Right kidney (tissue), 1 donor: ENCODE data around the gene SCYGR1.
"Not testable (repeated sequence)": the region's sequence is repeated elsewhere in the genome, so short reads cannot be mapped to it uniquely, and the experiment has no call there.

Experiments
- DNase-seq: peaks from one replicate; pipeline ENCODE4 v3.0.0-alpha.2; 2016

Gene SCYGR1

GRCh38 chr2:227402959-227403358 is 15.2 kb upstream of the SCYGR1 start:
- DNase-seq, result no peak

DNA sequence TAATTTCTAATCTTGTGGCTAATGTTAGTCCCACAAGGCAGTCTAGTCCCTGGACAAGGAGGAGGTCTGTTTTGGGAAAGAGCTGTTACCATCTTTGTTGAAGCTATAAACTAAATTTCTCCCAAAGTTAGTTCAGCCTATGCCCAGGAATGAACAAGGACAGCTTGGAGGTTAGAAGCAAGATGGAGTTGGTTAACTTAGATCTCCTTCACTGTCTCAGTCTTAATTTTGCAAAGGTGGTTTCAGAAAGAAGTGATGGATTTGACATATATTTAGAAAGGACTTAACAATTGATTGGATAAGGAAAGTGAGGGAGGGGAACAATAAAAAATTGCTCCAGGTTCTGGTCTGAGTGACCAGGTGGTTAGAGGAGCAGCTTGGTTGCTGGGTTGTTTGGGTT is 14.6 kb upstream of the SCYGR1 start:
- DNase-seq, result no peak

DNA sequence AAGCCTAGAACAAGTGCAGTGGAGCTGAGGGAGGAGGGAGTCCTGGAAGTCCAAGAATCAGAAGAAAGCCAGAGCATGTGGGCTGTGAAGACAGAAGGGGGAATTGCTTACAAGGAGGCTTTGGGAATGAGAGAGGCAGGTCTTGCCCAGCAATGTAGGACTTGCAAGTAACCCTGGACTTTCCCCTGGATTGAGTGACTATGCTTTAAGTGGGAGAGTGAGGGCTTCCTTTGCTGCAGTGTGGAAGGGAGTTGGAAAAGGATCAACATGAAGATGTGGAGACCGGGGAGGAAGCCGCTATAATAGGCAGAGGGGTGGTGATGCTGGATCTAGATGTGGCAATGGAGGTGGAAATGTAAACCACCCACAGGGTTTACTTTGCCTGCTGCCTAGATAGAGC is 13.8 kb upstream of the SCYGR1 start:
- DNase-seq, result no peak

DNA sequence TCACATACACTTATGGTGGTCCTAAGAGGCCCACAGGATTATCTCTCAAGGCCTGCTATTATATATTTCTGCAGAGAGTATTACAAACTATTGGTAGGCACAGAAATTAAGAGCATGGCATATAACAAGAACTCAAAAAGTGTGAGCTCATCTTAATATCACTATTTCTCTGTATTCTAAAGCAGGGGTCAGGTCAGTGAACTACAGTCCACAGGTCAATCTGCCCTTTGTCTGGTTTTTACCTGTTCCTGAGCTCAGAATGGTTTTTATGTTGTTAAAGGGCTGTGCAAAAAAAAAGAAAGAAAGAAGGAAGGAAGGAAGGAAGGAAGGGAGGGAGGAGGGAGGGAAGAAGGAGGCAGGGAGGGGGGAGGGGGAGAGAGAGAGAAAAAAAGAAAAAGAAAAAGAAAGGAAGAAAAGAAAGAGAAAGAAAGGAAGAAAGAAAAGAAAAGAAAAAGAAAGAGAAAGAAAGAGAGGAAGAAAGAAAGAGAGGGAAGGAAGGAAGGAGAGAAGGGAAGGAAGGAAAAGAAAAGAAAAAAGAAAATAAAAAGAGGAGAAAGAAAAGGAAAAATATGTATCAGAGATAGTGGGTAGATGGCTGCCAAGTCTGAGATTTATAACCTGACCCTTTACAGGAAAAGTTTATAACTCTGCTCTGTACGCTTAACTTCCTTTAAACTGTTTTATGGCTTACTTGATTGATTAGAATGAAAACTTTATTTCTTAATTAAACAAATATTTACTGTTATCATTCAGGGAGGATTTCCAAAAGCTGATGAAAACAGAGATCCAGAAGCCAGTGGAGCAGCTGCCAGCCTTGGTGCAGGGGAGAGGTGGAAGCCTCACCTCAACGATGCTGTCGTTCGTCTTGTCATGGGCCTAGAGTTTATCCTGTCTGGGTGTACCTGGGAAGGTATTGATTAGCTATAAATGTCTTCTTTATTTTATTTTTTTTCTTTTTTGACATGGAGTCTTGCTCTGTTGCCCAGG is 11.2 kb upstream of the SCYGR1 start:
- no peak for DNase-seq

GRCh38 chr2:227397562-227397961 is 9.8 kb upstream of the SCYGR1 start:
- DNase-seq, result no peak

DNA sequence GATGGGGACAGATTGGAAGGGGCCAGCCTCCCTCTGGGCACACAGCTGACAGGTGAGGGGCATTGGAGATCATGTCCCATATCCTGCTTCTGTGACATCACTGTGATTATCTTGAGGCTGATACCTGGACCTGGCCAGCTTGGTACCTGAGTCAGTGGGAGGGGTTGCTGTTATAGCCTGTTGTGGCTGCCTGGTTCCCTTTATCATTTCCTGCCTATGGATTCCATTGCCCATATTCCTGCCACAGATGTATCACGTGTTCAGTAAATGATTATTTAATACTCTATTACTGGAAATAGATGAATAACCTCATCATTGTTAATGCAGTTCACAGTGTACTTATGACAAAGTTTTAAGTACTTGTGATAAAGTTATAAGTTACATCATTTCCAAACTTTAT is 7.8 kb upstream of the SCYGR1 start:
- no peak for DNase-seq

DNA sequence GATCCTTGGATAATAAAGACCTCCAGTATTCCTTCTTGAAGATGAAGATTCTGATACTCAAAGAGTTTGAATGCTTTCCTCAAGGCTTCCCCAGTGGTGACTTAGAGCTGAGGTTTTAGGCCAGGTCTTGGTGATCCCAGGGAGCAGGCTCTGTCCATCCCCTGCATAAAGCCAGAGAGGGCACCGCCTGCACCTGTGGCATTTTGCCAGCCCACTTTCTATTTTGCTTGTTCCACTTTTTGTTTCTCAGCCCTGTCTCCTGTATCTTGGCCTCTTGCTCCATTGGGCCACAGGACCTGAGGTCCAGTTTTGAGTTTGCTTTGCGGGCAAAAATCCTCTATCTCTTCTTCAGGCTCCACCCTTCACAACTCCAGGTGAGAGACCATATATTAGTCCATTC is 6.7 kb upstream of the SCYGR1 start:
- DNase-seq, result no peak

GRCh38 chr2:227390468-227391256 is 2.9 kb upstream of the SCYGR1 start:
- DNase-seq, result no peak

DNA sequence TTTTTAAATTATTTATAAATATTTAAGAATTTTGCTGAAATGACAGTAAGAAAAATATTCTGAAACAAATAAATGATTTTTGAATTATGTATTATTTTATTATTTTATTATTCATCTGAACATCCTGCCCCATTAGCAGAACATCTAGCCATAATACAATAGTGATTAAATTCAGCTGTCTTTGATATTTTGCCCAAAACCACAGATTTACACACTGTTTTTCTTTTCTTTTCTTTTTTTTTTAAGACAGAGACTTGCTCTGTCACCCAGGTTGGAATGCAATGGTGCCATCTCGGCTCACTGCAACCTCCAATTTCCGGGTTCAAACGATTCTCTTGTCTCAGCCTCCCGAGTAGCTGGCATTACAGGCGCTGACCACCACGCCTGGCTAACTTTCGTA is 1.9 kb upstream of the SCYGR1 start:
- DNase-seq, result no peak

- DNase-seq, result no peak
Measured at GRCh38 chr2:227389231-227389630, 1.5 kb upstream of the SCYGR1 start.

- DNase-seq, result no peak
Measured at GRCh38 chr2:227388537-227389011, 825 bp upstream of the SCYGR1 start.

DNA sequence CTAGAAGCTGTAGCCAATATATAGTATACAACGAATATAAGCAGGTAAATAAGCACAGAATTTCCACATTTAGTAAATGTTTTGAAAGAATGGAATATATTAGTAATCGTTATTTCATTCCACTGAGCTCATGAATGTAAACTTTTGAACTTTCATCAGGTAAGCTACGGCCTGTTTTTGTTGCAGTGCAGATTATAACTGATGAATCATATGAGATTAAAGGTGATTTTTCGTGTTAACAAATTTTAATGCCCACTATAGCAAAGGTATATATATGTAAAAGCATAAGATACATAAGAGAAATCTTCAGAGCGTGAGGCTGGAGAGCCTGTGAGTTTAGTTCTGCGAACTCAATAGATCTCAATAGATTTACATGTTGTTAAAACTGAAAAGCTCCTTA is 1.1 kb downstream of the SCYGR1 start:
- no peak for DNase-seq

DNA sequence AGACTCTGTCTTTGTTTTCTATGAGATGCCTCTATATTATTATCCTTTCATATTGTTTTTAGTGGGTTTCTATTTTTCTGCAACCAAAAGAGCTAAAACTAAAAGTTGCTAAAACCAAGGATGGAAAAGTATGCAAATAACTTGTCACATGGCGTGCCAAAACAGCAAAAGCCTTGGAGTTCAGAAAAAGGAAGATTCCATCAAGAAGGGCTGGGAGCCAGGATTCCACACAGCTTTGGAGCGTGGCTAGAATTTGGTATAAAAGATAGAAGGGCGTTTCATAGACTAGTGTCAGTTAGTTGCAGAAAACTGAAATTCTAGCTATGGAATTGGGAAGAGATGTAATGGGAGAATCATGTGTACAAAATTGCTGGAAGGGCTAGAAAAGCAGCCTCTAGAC is 4.1 kb downstream of the SCYGR1 start:
- no peak for DNase-seq

DNA sequence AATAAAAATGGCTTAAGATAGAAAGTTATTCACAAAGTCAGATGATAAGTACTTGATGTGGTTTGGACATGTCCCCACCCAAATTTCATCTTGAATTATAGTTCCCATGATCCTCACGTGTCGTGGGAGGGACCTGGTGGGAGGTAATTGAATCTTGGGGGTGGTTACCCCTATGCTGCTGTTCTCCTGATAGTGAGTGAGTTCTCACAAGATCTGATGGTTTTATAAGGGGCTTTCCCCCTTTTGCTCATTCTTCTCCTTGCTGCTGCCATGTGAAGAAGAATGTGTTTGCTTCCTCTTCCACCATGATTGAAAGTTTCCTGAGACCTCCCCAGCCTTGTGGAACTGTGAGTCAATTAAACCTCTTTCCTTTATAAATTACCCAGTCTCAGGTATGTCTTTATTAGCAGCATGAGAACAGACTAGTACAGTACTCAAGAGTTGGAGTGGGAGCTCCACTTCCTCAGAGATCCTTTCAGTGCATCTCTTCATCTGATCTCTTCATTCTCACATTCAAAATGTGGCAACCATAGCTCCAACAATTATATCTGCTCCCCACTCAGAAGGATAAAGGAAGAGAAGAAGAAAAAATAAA is 5.4 kb downstream of the SCYGR1 start:
- not testable (repeated sequence) for DNase-seq

DNA sequence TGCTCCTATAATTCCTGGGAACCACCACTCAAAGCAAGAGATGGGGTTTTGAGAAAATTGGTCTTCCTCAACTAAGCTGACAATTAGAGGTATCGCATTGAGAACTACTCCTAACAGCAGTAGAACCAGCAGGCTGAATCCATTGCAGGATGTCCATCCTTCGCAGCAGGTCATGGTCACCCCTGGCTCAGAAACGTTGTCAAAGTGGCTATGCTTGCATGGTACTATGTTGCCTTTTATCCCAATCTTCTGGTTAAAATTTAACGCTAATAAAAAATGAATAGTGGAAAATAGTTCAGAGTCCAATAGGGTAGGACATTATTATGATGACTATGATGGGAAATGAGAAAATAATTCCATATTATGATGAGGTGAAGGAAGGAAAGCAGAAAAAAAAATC is 8.7 kb downstream of the SCYGR1 start, which contains the start of gene TM4SF20:
TM4SF20 (minus strand) TSS at position 212 of the 400 bp plus-strand sequence; CDS start at position 174, 38 bp downstream.
- no peak for DNase-seq

- no peak for DNase-seq
Measured at GRCh38 chr2:227378371-227378782, 9.4 kb downstream of the SCYGR1 start.

DNA sequence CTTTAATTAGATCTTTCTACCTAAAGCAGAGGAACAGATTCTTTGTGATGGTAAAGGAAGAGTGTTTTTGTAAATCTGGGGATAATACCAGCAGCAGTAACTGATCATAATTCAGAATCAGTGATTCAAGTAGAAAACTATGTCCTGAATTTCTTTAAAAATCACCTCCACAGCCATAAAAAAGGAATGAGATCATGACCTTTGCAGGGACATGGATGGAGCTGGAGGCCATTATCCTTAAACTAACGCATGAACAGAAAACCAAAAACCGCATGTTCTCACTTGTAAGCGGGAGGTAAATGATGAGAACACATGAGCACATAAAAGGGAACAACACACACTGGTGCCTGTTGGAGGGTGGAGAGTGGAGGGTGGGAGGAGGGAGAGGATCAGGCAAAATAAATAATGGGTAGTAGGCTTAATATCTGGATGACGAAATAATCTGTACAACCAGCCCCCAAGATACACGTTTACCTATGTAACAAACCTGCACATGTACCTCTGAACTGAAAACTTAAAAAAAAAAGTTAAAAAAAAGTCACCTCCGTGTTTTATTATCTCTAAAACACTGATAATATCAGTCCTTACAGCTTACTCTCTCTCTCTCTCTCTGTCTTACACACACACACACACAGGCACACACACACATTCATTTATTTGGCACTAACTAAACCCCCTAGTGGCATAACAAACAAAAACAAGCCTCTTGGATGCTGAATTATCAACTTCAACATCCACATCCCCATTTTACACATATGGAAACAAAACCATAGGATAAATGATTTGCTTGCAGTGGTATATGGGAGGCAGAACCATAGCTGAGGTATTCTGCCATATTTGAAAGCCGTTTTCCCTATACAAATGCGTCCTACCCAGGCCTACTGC is 10.0 kb downstream of the SCYGR1 start:
- DNase-seq, result no peak

GRCh38 chr2:227376656-227377396 is 10.9 kb downstream of the SCYGR1 start:
- DNase-seq, result no peak

GRCh38 chr2:227374158-227374557 is 13.6 kb downstream of the SCYGR1 start:
- DNase-seq, result no peak

DNA sequence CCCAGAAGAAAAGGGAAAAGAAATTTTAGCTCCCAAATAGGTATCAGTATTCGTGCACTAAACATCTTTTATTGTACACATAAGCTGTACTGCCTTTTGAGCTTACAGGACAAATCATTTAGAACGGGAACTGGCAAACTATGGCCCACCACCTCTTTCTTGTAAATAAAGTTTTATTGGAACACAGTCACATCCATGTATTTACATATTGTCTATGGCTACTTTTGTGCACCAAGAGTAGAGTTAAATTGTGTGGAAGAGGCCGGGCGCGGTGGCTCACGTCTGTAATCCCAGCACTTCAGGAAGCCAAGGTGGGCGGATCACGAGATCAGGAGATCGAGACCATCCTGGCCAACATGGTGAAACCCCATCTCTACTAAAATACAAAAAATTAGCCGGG is 14.4 kb downstream of the SCYGR1 start:
- no peak for DNase-seq

- no peak for DNase-seq
Measured at GRCh38 chr2:227370791-227371312, 16.9 kb downstream of the SCYGR1 start.
